ENCODE data around the gene GDF7. TPM values are rescaled to one million over a fixed set of nuclear protein-coding genes. Genes with fewer than 3 reads are reported as not detected.
A peak's percentile ranks its signal among the peaks of the same experiment; 100 is the strongest.

GDF7 gene
- total and polyA plus RNA-seq, 2 donors (not counting 3 experiments of a cell fraction or from before 2014, with no cell fraction given): 3.7 to 3.9 TPM

GRCh38 chr2:20650393-20650876 is 16.5 kb upstream of the GDF7 start:
- TF ChIP-seq POLR2A (IDR thresholded peaks at IDR 0.05; ENCODE audit: low read depth, low read length): no peak
- no peak for TF ChIP-seq JUN (IDR thresholded peaks at IDR 0.05; ENCODE audit: borderline replicate concordance, insufficient read depth, insufficient read length, low read depth)
- no peak for TF ChIP-seq EZH2 (IDR thresholded peaks at IDR 0.05; ENCODE audit: borderline replicate concordance, low read depth, low read length, severe bottlenecking)
- TF ChIP-seq FOS (IDR thresholded peaks at IDR 0.05; ENCODE audit: borderline replicate concordance, insufficient read depth, low read length): no peak
- no peak for TF ChIP-seq GATA2 (IDR thresholded peaks at IDR 0.05; ENCODE audit: insufficient read depth, insufficient read length, low read depth, low read length)
- TF ChIP-seq, protein P1, sequence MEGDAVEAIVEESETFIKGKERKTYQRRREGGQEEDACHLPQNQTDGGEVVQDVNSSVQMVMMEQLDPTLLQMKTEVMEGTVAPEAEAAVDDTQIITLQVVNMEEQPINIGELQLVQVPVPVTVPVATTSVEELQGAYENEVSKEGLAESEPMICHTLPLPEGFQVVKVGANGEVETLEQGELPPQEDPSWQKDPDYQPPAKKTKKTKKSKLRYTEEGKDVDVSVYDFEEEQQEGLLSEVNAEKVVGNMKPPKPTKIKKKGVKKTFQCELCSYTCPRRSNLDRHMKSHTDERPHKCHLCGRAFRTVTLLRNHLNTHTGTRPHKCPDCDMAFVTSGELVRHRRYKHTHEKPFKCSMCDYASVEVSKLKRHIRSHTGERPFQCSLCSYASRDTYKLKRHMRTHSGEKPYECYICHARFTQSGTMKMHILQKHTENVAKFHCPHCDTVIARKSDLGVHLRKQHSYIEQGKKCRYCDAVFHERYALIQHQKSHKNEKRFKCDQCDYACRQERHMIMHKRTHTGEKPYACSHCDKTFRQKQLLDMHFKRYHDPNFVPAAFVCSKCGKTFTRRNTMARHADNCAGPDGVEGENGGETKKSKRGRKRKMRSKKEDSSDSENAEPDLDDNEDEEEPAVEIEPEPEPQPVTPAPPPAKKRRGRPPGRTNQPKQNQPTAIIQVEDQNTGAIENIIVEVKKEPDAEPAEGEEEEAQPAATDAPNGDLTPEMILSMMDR (IDR thresholded peaks at IDR 0.05; ENCODE audit: extremely low read depth in 1 of 2, insufficient read depth in 1 of 2, low read depth in 1 of 2, low read length in 2 of 2): no peak
- TF ChIP-seq POLR2AphosphoS5 (IDR thresholded peaks at IDR 0.05; ENCODE audit: insufficient read depth, low read depth, low read length): no peak
- no peak for TF ChIP-seq MAX (IDR thresholded peaks at IDR 0.05; ENCODE audit: insufficient read depth, insufficient read length)
- TF ChIP-seq MYC (IDR thresholded peaks at IDR 0.05; ENCODE audit: low read depth, low read length): no peak
- peak overlapping the region; percentile 64 for H3K27ac ChIP-seq (ENCODE audit: insufficient read depth, low read depth, low read length)
- DNase-seq (ENCODE audit: low read depth, low spot score) (peak; percentile 22), FAIRE-seq (peak; percentile 33)
- peaks cover 0 to 4% of the 10 kb centered on the region in 2 experiments for H3K36me3 ChIP-seq (ENCODE audit: control insufficient read depth in 2 of 2, extremely low read depth in 1 of 2, insufficient read depth in 2 of 2, low read length in 2 of 2)
- BruUV-seq (replicated peaks): TSS peak; percentile 75
- peaks cover 6 to 8% of the 10 kb centered on the region in 2 experiments for H3K27me3 ChIP-seq (ENCODE audit: control insufficient read depth in 2 of 2, insufficient read depth in 2 of 2, low read length in 2 of 2)
- intact Hi-C loops (cut with micrococcal nuclease): no loop called here
- peak overlapping the region; percentile 57 for H2AFZ ChIP-seq (ENCODE audit: low read depth, low read length)
- H3K4me3 ChIP-seq (replicated peaks in 1 of 3; ENCODE audit: insufficient read depth in 1 of 3, low read depth in 1 of 3, low read length in 3 of 3): peak overlapping the region; percentile 50 to 95 (median 75)
- CTCF ChIA-PET: interaction anchor here (1.0 to 3.5 kb wide), 18 partner anchors 8 to 359 kb away, joined by 3 to 22 read pairs (median 5); partner anchors contain the start of genes GDF7 and RHOB
- no peaks in the 10 kb centered on the region for H3K9me3 ChIP-seq (replicated peaks; ENCODE audit: control insufficient read depth, insufficient read depth, low read length)
- dilution Hi-C loops (cut with MboI; ENCODE audit: extremely low pct_ligation_motif_present, low sequenced_read_pairs): no loop called here
- peak overlapping the region; percentile 80 for H3K9ac ChIP-seq (replicated peaks; ENCODE audit: extremely low read depth, insufficient read depth, low read length)
- no peaks in the 10 kb centered on the region for H3K79me2 ChIP-seq (ENCODE audit: control insufficient read depth, insufficient read depth, low read length)
- H3K9me1 ChIP-seq (replicated peaks; ENCODE audit: control insufficient read depth, extremely low read depth, insufficient read depth, low read length): no peaks in the 10 kb centered on the region
- peak overlapping the region; percentile 66 for H3K4me2 ChIP-seq (ENCODE audit: insufficient read depth, low read length)
- H4K20me1 ChIP-seq (replicated peaks; ENCODE audit: control insufficient read depth, extremely low read depth, insufficient read depth, low read length): no peaks in the 10 kb centered on the region
- peaks cover 10% of the 10 kb centered on the region for H3K4me1 ChIP-seq (ENCODE audit: control insufficient read depth, extremely low read depth, insufficient read depth, low read length)
- POLR2A ChIA-PET: interaction anchor here (0.7 to 3.3 kb wide), 3 partner anchors 172 to 272 kb away, joined by 3 to 12 read pairs (median 3); partner anchors contain the start of genes LDAH and RHOB
